Measurements from ENCODE around the gene C1R. TPM values are rescaled to one million over a fixed set of nuclear protein-coding genes. Genes with fewer than 3 reads are reported as not detected.

Gene C1R
- total RNA-seq, 1 experiment from 2014 or later = 9.6 TPM

DNA sequence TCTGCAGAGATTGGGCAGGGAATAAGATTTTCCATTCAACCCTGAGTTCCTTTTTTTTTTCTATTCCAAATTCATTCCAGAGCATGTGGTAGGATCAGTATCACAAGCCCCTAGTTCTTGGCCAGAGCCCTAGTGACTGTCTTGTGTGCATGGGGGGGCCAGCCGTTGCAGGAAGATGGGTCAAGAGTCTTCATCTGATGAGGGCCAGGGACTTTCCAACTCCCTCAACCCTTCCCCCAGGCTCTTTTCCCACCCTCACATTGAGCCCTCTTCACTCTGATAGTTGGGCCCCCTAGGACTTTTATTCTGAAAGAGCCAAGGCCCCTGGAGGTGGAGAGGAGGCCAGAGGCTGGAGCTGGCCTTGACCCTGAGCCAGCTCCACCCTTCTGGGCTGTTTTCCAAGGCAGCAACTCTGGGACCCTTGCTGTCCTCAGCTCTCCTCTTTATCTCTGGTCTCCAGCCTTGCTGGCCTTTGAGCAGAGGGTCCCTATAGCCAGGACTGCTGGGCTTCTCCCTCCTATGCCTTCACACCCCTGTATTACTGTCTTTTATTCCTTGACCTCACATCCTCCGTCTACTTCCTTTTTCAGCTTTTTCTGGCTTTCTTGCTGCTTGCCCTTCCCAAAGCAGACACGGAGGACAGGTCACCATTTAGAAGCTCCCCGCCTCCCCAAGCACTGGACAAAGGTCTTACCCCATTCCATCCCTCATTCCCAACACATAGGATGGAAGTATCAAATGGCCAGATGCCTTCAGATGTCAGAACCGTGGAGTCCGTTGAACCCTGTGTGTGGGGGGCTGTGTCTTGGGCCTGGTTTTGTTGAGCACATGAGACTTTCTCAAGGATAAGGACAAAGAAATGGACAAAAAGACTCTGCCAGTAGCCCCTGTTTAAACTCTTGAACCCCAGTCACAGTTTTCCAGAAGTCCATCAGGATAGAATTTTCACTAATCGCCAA is 30.8 kb upstream of the C1R start:
- DNase-seq (no peak), ATAC-seq (no peak)
- Histone ChIP-seq H3K4me2 (ENCODE audit: low read length) (no peak overlapping the region), H3F3A (ENCODE audit: low read length, unreplicated experiment) (no peaks in the 10 kb centered on the region), H3K36me3 (ENCODE audit: low read depth, low read length) (no peaks in the 10 kb centered on the region), H4K20me1 (ENCODE audit: low read length) (no peaks in the 10 kb centered on the region), H3K27me3 (ENCODE audit: low read length) (no peaks in the 10 kb centered on the region), H3K9ac (ENCODE audit: low read length) (no peak overlapping the region), H3K9me2 (replicated peaks; ENCODE audit: low read length) (no peaks in the 10 kb centered on the region), H3K4me1 (ENCODE audit: insufficient read depth, low read length) (no peaks in the 10 kb centered on the region), H3K27ac (ENCODE audit: low read length) (no peak overlapping the region), H3K9me3 (ENCODE audit: low read length) (no peaks in the 10 kb centered on the region), H3K79me2 (ENCODE audit: low read length) (no peaks in the 10 kb centered on the region), H3K4me3 (ENCODE audit: low read length) (no peak overlapping the region), H2AFZ (ENCODE audit: low read length) (no peak overlapping the region)
- intact Hi-C loops (cut with micrococcal nuclease) = no loop called here
- BruUV-seq (replicated peaks) = no TSS peak
- ChIA-PET POLR2A (ENCODE audit: unreplicated experiment) (no interaction called here), CTCF (no interaction called here)
- TF ChIP-seq EZH2 (IDR thresholded peaks at IDR 0.05; ENCODE audit: low read length, unreplicated experiment) (no peak), EZH2phosphoT487 (IDR thresholded peaks at IDR 0.05; ENCODE audit: borderline replicate concordance, low read length) (no peak)
- TF ChIP-seq, protein P1, sequence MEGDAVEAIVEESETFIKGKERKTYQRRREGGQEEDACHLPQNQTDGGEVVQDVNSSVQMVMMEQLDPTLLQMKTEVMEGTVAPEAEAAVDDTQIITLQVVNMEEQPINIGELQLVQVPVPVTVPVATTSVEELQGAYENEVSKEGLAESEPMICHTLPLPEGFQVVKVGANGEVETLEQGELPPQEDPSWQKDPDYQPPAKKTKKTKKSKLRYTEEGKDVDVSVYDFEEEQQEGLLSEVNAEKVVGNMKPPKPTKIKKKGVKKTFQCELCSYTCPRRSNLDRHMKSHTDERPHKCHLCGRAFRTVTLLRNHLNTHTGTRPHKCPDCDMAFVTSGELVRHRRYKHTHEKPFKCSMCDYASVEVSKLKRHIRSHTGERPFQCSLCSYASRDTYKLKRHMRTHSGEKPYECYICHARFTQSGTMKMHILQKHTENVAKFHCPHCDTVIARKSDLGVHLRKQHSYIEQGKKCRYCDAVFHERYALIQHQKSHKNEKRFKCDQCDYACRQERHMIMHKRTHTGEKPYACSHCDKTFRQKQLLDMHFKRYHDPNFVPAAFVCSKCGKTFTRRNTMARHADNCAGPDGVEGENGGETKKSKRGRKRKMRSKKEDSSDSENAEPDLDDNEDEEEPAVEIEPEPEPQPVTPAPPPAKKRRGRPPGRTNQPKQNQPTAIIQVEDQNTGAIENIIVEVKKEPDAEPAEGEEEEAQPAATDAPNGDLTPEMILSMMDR (conservative IDR thresholded peaks at IDR 0.05; ENCODE audit: low read depth, low read length) = no peak

DNA sequence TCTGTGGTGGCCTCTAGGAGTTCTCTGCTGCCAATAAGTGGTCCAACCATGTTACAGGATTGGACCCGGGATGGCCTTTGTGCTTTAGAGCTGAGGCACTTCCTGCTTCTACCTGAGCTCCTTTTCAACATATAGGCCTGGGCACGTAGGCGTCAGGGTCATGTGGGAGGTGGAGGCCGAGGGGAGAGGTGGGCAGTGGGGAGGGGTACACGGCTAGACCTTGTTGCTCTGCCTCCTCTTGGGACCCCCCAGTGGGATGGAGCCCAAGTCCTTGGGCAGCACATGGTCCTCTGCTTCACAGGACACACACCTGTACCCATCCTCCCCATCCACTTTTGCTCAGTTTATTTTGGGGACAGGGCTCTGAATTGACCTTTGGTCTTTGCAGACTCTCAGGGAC is 29.1 kb upstream of the C1R start:
- Histone ChIP-seq H3K4me1 (ENCODE audit: insufficient read depth, low read length) (no peaks in the 10 kb centered on the region), H3K9me3 (ENCODE audit: low read length) (no peaks in the 10 kb centered on the region), H3F3A (ENCODE audit: low read length, unreplicated experiment) (no peaks in the 10 kb centered on the region), H3K36me3 (ENCODE audit: low read depth, low read length) (no peaks in the 10 kb centered on the region), H3K4me3 (ENCODE audit: low read length) (no peak overlapping the region), H3K27me3 (ENCODE audit: low read length) (no peaks in the 10 kb centered on the region), H3K79me2 (ENCODE audit: low read length) (no peaks in the 10 kb centered on the region), H3K4me2 (ENCODE audit: low read length) (no peak overlapping the region), H3K9ac (ENCODE audit: low read length) (no peak overlapping the region), H2AFZ (ENCODE audit: low read length) (no peak overlapping the region), H3K27ac (ENCODE audit: low read length) (no peak overlapping the region), H4K20me1 (ENCODE audit: low read length) (no peaks in the 10 kb centered on the region), H3K9me2 (replicated peaks; ENCODE audit: low read length) (no peaks in the 10 kb centered on the region)
- ChIA-PET POLR2A (ENCODE audit: unreplicated experiment) (no interaction called here), CTCF (no interaction called here)
- no peak for ATAC-seq
- TF ChIP-seq EZH2 (IDR thresholded peaks at IDR 0.05; ENCODE audit: low read length, unreplicated experiment) (no peak), EZH2phosphoT487 (IDR thresholded peaks at IDR 0.05; ENCODE audit: borderline replicate concordance, low read length) (no peak)
- TF ChIP-seq, protein P1 (conservative IDR thresholded peaks at IDR 0.05; ENCODE audit: low read depth, low read length) = no peak
- intact Hi-C loops (cut with micrococcal nuclease) = no loop called here
- no TSS peak for BruUV-seq (replicated peaks)
- DNase-seq = no peak

DNA sequence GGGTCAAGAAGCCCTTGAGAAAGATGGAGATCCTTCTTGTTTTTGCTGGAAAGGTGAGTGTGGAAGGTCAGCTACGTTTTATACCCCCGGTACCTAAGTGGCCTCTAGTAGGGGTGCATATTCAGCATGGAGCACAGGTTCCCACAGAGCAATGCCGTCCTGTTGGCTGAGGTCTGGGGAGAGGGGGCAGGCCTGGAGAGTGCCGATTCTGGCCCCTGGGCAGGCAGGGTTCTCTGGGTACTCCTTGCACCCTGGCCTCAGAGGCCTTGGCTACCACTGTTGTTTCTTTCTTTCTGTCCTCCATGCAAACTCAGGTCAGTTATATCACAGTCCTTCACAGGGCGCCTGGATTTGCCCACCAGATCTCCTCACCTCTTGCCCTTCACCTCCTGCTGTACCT is 27.9 kb upstream of the C1R start:
- Histone ChIP-seq H3K4me2 (ENCODE audit: low read length) (no peak overlapping the region), H3F3A (ENCODE audit: low read length, unreplicated experiment) (no peaks in the 10 kb centered on the region), H2AFZ (ENCODE audit: low read length) (no peak overlapping the region), H3K27ac (ENCODE audit: low read length) (no peak overlapping the region), H3K9me3 (ENCODE audit: low read length) (no peaks in the 10 kb centered on the region), H3K4me1 (ENCODE audit: insufficient read depth, low read length) (no peaks in the 10 kb centered on the region), H3K27me3 (ENCODE audit: low read length) (no peaks in the 10 kb centered on the region), H3K36me3 (ENCODE audit: low read depth, low read length) (no peaks in the 10 kb centered on the region), H3K9me2 (replicated peaks; ENCODE audit: low read length) (no peaks in the 10 kb centered on the region), H3K9ac (ENCODE audit: low read length) (no peak overlapping the region), H3K79me2 (ENCODE audit: low read length) (no peaks in the 10 kb centered on the region), H3K4me3 (ENCODE audit: low read length) (no peak overlapping the region), H4K20me1 (ENCODE audit: low read length) (no peaks in the 10 kb centered on the region)
- no TSS peak for BruUV-seq (replicated peaks)
- intact Hi-C loops (cut with micrococcal nuclease) = no loop called here
- ATAC-seq = no peak
- no peak for DNase-seq
- CTCF ChIA-PET = no interaction called here
- POLR2A ChIA-PET (ENCODE audit: unreplicated experiment) = no interaction called here
- TF ChIP-seq EZH2phosphoT487 (IDR thresholded peaks at IDR 0.05; ENCODE audit: borderline replicate concordance, low read length) = no peak
- TF ChIP-seq, protein P1 (conservative IDR thresholded peaks at IDR 0.05; ENCODE audit: low read depth, low read length) = no peak
- TF ChIP-seq EZH2 (IDR thresholded peaks at IDR 0.05; ENCODE audit: low read length, unreplicated experiment) = no peak
